Measurements from ENCODE around the gene NRXN2.

NRXN2 gene

DNA sequence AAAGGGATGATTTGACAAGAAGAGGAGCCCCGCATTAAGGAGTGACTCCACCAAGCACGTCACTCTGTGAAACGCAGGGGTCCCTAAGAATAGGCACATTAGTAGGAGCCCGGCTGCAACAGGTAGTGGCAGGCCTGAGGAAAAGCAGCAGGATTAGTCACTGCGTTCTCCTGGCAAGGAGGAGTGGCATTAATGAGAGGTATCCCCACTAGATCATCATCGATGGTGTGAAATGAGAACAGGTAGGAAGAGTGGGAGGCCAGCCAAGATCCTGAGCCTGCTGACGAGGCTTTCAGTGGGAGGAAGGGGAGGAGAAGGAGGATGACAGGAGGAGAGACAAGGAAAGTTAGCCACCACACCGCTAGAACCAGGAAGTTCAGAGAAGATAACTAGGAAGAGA is 38.6 kb downstream of the NRXN2 start:
- H3K27ac ChIP-seq, result no peak overlapping the region
- no peak overlapping the region for H3K4me3 ChIP-seq (IDR thresholded peaks at IDR 0.05; ENCODE audit: insufficient read depth, low read depth, low read length)
- H3K4me2 ChIP-seq, result no peak overlapping the region
- no peaks in the 10 kb centered on the region for H3K79me2 ChIP-seq (ENCODE audit: insufficient read depth, low read depth)
- H2AFZ ChIP-seq (ENCODE audit: low read depth), result no peak overlapping the region
- TF ChIP-seq CTCF (conservative IDR thresholded peaks at IDR 0.05; ENCODE audit: low read depth, low read length), result no peak
- H3K9ac ChIP-seq, result no peak overlapping the region
- no peaks in the 10 kb centered on the region for H4K20me1 ChIP-seq (ENCODE audit: insufficient read depth)
- H3K36me3 ChIP-seq (ENCODE audit: insufficient read depth), result no peaks in the 10 kb centered on the region
- peaks cover 76% of the 10 kb centered on the region for H3K27me3 ChIP-seq (ENCODE audit: insufficient read depth, low read depth)
- H3K4me1 ChIP-seq (ENCODE audit: low read depth, poor library complexity, severe bottlenecking), result peaks cover 6% of the 10 kb centered on the region

DNA sequence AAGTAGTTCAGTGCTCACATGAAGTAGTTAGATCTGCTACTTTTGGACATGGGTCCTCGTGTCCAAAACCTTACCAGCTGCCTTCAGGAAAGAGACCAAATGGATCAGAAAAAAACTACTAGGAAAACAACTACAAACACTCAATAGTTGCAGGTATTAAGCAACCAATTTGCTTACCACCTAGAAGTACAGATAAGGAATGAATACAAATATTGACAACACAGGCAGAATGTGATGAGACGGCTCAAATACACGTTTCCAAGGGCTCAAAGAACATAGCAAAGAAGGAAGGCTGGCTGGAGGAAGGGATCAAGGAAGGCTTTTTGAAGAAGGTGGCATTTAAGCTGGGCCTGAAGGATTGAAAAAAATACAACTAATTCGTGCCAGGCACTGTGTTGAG is 41.8 kb downstream of the NRXN2 start:
- TF ChIP-seq CTCF (conservative IDR thresholded peaks at IDR 0.05; ENCODE audit: low read depth, low read length), result no peak
- Histone ChIP-seq H4K20me1 (ENCODE audit: insufficient read depth) (no peaks in the 10 kb centered on the region), H3K4me3 (IDR thresholded peaks at IDR 0.05; ENCODE audit: insufficient read depth, low read depth, low read length) (no peak overlapping the region), H3K4me1 (ENCODE audit: low read depth, poor library complexity, severe bottlenecking) (no peaks in the 10 kb centered on the region), H3K79me2 (ENCODE audit: insufficient read depth, low read depth) (no peaks in the 10 kb centered on the region), H3K27ac (no peak overlapping the region), H3K4me2 (no peak overlapping the region), H3K36me3 (ENCODE audit: insufficient read depth) (no peaks in the 10 kb centered on the region), H3K27me3 (ENCODE audit: insufficient read depth, low read depth) (peaks cover 92% of the 10 kb centered on the region), H2AFZ (ENCODE audit: low read depth) (no peak overlapping the region), H3K9ac (no peak overlapping the region)

DNA sequence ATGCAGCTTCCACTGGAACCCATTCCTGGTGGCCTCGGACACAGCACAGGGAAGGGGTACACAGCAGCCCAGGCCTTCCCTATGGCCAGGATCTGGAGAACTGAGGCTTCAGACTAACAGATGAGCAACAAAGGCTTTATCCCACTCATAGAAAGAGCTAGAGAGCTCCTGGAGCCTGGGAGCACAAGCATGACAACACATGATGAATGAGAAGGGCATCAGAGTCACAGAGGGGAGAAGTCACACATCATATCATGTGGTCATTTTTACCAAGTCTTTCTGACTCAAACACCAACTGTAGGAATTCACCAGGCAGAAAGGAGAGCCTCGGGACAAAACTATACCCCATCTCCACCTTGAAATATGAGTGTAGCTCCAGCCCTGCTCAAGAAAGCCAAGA is 43.2 kb downstream of the NRXN2 start:
- no peak for TF ChIP-seq CTCF (conservative IDR thresholded peaks at IDR 0.05; ENCODE audit: low read depth, low read length)
- Histone ChIP-seq H3K27me3 (ENCODE audit: insufficient read depth, low read depth) (peaks cover 93% of the 10 kb centered on the region), H3K36me3 (ENCODE audit: insufficient read depth) (no peaks in the 10 kb centered on the region)

GRCh38 chr11:64677441-64678023 is 45.5 kb downstream of the NRXN2 start:
- no peaks in the 10 kb centered on the region for H3K36me3 ChIP-seq (ENCODE audit: insufficient read depth)
- H3K4me1 ChIP-seq (ENCODE audit: low read depth, poor library complexity, severe bottlenecking), result no peaks in the 10 kb centered on the region
- no peak overlapping the region for H3K27ac ChIP-seq
- H4K20me1 ChIP-seq (ENCODE audit: insufficient read depth), result no peaks in the 10 kb centered on the region
- H2AFZ ChIP-seq (ENCODE audit: low read depth), result no peak overlapping the region
- no peaks in the 10 kb centered on the region for H3K79me2 ChIP-seq (ENCODE audit: insufficient read depth, low read depth)
- no peak overlapping the region for H3K4me2 ChIP-seq
- TF ChIP-seq CTCF (conservative IDR thresholded peaks at IDR 0.05; ENCODE audit: low read depth, low read length), result no peak
- H3K27me3 ChIP-seq (ENCODE audit: insufficient read depth, low read depth), result peaks cover 91% of the 10 kb centered on the region
- no peak overlapping the region for H3K9ac ChIP-seq
- no peak overlapping the region for H3K4me3 ChIP-seq (IDR thresholded peaks at IDR 0.05; ENCODE audit: insufficient read depth, low read depth, low read length)

More for the DNA sequence above, 43.2 kb downstream of the NRXN2 start:
- Histone ChIP-seq H3K4me2 (no peak overlapping the region), H3K79me2 (ENCODE audit: insufficient read depth, low read depth) (no peaks in the 10 kb centered on the region), H3K4me3 (IDR thresholded peaks at IDR 0.05; ENCODE audit: insufficient read depth, low read depth, low read length) (no peak overlapping the region), H3K9ac (no peak overlapping the region), H3K4me1 (ENCODE audit: low read depth, poor library complexity, severe bottlenecking) (no peaks in the 10 kb centered on the region), H2AFZ (ENCODE audit: low read depth) (no peak overlapping the region), H4K20me1 (ENCODE audit: insufficient read depth) (no peaks in the 10 kb centered on the region), H3K27ac (no peak overlapping the region)

Measured in KMS-11 (cell line).